Measurements from ENCODE around the gene NCAPD3.

The NCAPD3 gene

GRCh38 chr11:134144744-134145143, 79.0 kb downstream of the NCAPD3 start:
- Mint-ChIP-seq H3K4me1 (peaks cover 12% of the 10 kb centered on the region), H3K9me3 (no peaks in the 10 kb centered on the region), H3K36me3 (peaks cover 36% of the 10 kb centered on the region), H3K27ac (peak overlapping the region; percentile 63), H3K4me3 (no peak overlapping the region)
- DNase-seq (ENCODE audit: low spot score in 2 of 2), result no peak
- ATAC-seq, result no peak

DNA sequence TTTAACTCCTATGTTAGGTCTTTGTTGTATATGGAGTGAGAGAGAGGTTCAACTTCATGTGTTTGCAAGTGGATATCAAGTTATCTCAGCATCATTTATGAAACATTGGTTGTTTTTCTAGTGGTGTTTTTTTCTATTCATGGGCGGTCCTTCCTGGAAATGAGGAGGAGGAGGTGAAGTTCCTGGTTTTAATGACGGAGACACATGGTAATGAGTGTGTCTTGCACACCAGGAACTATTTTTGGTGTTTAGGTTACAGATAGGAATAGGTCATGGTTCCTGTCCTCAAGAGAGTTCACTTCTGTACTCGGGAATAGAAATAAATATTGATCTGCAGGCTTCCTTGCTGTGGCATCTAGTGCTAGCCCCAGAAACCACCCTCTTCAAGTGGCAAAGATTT, 80.0 kb downstream of the NCAPD3 start:
- no peaks in the 10 kb centered on the region for H3K9me3 Mint-ChIP-seq
- H3K4me3 Mint-ChIP-seq, result no peak overlapping the region
- no peak for DNase-seq (ENCODE audit: low spot score in 2 of 2)
- H3K4me1 Mint-ChIP-seq, result peaks cover 20% of the 10 kb centered on the region
- H3K27ac Mint-ChIP-seq, result peak overlapping the region; percentile 63
- peaks cover 27% of the 10 kb centered on the region for H3K36me3 Mint-ChIP-seq
- no peak for ATAC-seq

GRCh38 chr11:134142536-134142935, 81.2 kb downstream of the NCAPD3 start:
- Mint-ChIP-seq H3K4me3 (no peak overlapping the region), H3K4me1 (peaks cover 20% of the 10 kb centered on the region), H3K9me3 (no peaks in the 10 kb centered on the region), H3K36me3 (peaks cover 15% of the 10 kb centered on the region), H3K27ac (no peak overlapping the region)
- DNase-seq (ENCODE audit: low spot score in 2 of 2) (no peak), ATAC-seq (no peak)

GRCh38 chr11:134140961-134141490, 82.7 kb downstream of the NCAPD3 start:
- DNase-seq (ENCODE audit: low spot score in 2 of 2) (no peak), ATAC-seq (no peak)
- Mint-ChIP-seq H3K27ac (peak overlapping the region; percentile 77), H3K4me3 (no peak overlapping the region), H3K9me3 (no peaks in the 10 kb centered on the region), H3K36me3 (peaks cover 8% of the 10 kb centered on the region), H3K4me1 (peaks cover 20% of the 10 kb centered on the region)

- DNase-seq (ENCODE audit: low spot score in 2 of 2) (peak in 1 of 2 donors; percentile 64), ATAC-seq (peak; percentile 80)
- H3K27ac Mint-ChIP-seq, result no peak overlapping the region
- peaks cover 8% of the 10 kb centered on the region for H3K36me3 Mint-ChIP-seq
- peaks cover 20% of the 10 kb centered on the region for H3K4me1 Mint-ChIP-seq
- H3K4me3 Mint-ChIP-seq, result no peak overlapping the region
- no peaks in the 10 kb centered on the region for H3K9me3 Mint-ChIP-seq
Observed at GRCh38 chr11:134139873-134140331, 83.9 kb downstream of the NCAPD3 start.

GRCh38 chr11:134139303-134139872, 84.4 kb downstream of the NCAPD3 start:
- peak overlapping the region; percentile 73 for H3K27ac Mint-ChIP-seq
- no peak overlapping the region for H3K4me3 Mint-ChIP-seq
- H3K36me3 Mint-ChIP-seq, result peaks cover 8% of the 10 kb centered on the region
- ATAC-seq (no peak), DNase-seq (ENCODE audit: low spot score in 2 of 2) (no peak)
- peaks cover 18% of the 10 kb centered on the region for H3K4me1 Mint-ChIP-seq
- H3K9me3 Mint-ChIP-seq, result no peaks in the 10 kb centered on the region

DNA sequence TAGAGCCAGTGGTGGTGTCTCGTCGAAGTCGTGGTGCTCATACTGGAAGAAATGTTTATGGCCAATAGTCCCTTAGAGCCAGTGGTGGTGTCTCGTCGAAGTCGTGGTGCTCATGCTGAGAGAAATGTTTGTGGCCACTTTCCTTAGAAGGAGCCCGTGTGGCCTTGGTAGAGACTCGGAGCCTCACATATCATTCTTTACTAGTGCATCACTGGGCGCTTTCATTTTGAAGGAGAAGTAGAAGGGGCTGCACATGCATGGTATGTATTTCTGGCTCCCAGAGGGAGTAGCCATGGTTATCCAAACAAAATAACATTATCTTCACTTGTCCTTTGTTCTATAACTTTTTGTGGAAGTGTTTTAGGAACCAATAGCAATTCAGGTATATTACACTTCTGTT, 85.4 kb downstream of the NCAPD3 start:
- H3K4me1 Mint-ChIP-seq, result peaks cover 8% of the 10 kb centered on the region
- H3K27ac Mint-ChIP-seq, result no peak overlapping the region

GRCh38 chr11:134134167-134134566, 89.6 kb downstream of the NCAPD3 start:
- peaks cover 6% of the 10 kb centered on the region for H3K9me3 Mint-ChIP-seq
- no peak for DNase-seq (ENCODE audit: low spot score in 2 of 2)
- H3K27ac Mint-ChIP-seq, result no peak overlapping the region
- H3K36me3 Mint-ChIP-seq, result no peaks in the 10 kb centered on the region
- H3K4me1 Mint-ChIP-seq, result peaks cover 2% of the 10 kb centered on the region
- ATAC-seq, result no peak
- H3K4me3 Mint-ChIP-seq, result no peak overlapping the region

More for the DNA sequence above, 85.4 kb downstream of the NCAPD3 start:
- Mint-ChIP-seq H3K36me3 (no peaks in the 10 kb centered on the region), H3K9me3 (no peaks in the 10 kb centered on the region), H3K4me3 (no peak overlapping the region)
- DNase-seq (ENCODE audit: low spot score in 2 of 2) (no peak), ATAC-seq (no peak)

DNA sequence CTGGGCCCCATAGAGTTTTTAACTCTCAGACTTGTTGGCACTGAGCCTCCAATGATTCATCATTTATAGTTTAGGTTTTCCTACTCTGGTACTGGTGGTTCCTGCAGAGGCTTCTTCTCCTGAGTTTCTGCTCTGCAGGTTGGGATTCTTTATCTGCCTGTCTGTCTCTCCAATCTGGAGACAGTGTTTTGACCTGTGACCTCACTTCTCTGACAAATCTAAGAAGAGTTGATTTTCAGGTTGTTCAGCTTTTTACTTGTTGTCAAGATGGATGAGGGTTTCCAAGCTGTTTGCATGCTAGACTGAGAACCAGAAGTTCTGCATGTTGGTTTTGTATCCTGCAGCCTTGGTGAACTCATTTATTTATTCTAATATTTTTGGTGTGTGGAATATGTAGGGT, 91.0 kb downstream of the NCAPD3 start:
- no peak overlapping the region for H3K4me3 Mint-ChIP-seq
- H3K9me3 Mint-ChIP-seq, result peaks cover 6% of the 10 kb centered on the region
- no peak for ATAC-seq
- H3K4me1 Mint-ChIP-seq, result no peaks in the 10 kb centered on the region
- no peak overlapping the region for H3K27ac Mint-ChIP-seq
- H3K36me3 Mint-ChIP-seq, result no peaks in the 10 kb centered on the region
- no peak for DNase-seq (ENCODE audit: low spot score in 2 of 2)

DNA sequence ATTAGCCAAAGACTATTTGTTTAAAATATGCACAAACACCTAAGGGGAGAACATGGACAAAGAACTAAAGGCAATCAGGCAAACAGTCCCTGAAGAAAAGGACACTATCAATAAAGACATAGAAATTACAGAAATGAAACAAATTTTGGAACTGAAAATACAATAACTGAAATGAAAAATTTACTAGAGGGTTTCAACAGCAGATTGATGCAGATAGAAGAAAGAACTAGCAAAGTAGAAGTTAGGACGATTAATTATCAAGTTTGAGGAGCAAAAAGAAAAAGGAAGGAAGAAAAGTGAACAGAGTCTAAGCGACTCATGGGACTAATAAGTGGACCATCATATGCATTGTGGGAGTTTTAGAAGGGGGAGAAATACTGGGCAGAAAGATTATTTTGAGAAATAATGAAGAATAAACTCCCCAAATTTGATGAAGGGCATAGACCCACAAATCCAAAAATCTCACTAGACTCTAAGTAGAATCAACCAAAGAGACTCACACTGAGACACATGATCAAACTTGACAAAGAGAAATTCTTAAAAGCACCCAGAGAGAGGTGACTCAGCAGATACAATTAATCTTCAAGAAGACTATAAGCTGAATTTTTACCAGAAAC, 92.0 kb downstream of the NCAPD3 start:
- no peak for ATAC-seq
- no peak for DNase-seq (ENCODE audit: low spot score in 2 of 2)
- H3K4me3 Mint-ChIP-seq, result no peak overlapping the region
- no peaks in the 10 kb centered on the region for H3K4me1 Mint-ChIP-seq
- H3K27ac Mint-ChIP-seq, result no peak overlapping the region
- no peaks in the 10 kb centered on the region for H3K36me3 Mint-ChIP-seq
- peaks cover 6% of the 10 kb centered on the region for H3K9me3 Mint-ChIP-seq

DNA sequence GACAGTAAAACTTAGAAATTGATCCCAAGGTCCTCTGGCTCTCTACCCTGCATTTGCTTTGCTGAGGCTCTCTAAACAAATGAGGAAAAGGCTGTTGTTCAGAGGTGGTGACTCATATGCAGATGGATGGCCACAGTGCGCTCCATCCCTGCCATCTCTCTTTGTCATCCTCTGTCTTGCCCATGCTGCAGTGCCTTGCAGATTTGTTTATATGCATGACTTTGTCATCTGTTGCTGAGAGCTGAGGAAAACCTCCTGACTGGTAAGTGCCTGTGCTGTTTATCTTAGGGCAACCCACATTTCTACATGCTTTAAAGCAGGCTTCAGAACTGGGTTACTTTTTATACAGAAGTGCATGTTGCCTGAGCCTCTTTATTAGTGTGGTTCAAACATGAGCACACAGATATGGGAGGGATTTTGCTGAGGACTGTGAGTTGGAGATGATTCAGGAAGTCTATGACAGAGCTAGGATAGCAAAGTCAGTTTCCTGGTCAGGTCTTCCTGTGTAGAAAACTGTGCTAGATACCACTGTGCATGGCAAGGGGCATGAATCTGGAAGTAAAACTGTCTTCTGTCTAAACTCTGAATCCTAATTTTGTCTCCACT, 97.4 kb downstream of the NCAPD3 start:
- DNase-seq (ENCODE audit: low spot score in 2 of 2), result no peak

DNA sequence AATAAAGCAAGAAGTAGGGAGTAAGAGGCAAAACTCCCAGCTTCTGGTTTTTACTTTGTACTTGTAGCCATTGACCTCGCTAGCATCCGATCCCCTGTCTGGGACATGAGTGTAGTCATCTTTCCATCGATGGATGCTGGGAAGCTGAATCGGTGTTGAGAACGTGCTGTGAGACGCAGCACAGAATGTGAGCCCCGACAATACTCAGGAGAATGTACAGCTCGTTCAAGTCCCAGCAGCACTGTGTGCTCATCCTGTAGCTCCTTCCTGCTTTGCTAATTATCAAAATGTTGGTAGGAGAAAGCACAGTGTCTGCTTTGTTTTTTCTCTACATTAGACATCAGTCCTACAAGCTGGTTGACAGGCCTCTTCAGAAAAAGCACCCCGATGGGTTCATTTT, 98.3 kb downstream of the NCAPD3 start:
- H3K27ac Mint-ChIP-seq, result no peak overlapping the region
- no peak overlapping the region for H3K4me3 Mint-ChIP-seq
- H3K36me3 Mint-ChIP-seq, result no peaks in the 10 kb centered on the region
- DNase-seq (ENCODE audit: low spot score in 2 of 2), result no peak
- peaks cover 9% of the 10 kb centered on the region for H3K4me1 Mint-ChIP-seq
- H3K9me3 Mint-ChIP-seq, result no peaks in the 10 kb centered on the region
- no peak for ATAC-seq

More for the DNA sequence above, 97.4 kb downstream of the NCAPD3 start:
- H3K4me1 Mint-ChIP-seq, result peaks cover 9% of the 10 kb centered on the region
- peak; percentile 94 for ATAC-seq
- H3K9me3 Mint-ChIP-seq, result no peaks in the 10 kb centered on the region
- H3K36me3 Mint-ChIP-seq, result no peaks in the 10 kb centered on the region
- no peak overlapping the region for H3K4me3 Mint-ChIP-seq
- H3K27ac Mint-ChIP-seq, result no peak overlapping the region

GRCh38 chr11:134124660-134125451, 98.9 kb downstream of the NCAPD3 start:
- Mint-ChIP-seq H3K36me3 (no peaks in the 10 kb centered on the region), H3K4me3 (peak overlapping the region; percentile 22), H3K27ac (no peak overlapping the region), H3K9me3 (no peaks in the 10 kb centered on the region), H3K4me1 (peaks cover 9% of the 10 kb centered on the region)
- ATAC-seq (no peak), DNase-seq (ENCODE audit: low spot score in 2 of 2) (no peak)

DNA sequence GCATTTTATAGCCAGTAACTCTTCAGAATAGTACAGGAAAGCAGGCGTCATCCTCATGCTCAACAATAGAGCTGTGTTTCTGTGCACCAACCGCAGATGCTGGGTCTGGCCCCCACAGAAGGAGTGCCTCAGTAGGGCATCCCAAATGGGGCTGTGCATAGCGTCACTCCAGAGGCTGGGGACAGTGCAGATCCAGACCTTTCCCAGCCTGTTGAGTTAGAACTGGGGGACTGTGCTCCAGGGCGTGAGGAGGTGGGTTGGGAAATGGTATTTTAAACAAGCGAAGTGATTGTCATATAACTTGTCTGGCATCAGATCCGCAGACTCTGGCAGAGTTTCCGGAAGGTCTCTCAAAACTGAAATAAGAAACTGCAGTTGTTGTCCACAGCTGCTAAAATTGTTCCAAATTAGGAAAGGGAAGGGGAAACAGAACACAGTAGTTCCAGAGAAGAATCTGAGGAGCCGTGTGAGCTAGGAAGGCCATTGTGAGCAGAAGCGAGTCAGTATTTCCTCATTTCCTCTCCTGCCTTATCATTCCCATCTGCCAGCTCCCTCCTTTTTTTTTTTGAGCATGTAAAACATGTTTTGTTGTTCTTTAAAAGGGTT, 102.7 kb downstream of the NCAPD3 start:
- Mint-ChIP-seq H3K36me3 (no peaks in the 10 kb centered on the region), H3K4me3 (no peak overlapping the region), H3K4me1 (peaks cover 21% of the 10 kb centered on the region), H3K9me3 (no peaks in the 10 kb centered on the region), H3K27ac (no peak overlapping the region)
- ATAC-seq (no peak), DNase-seq (ENCODE audit: low spot score in 2 of 2) (no peak)
